ENCODE results near the gene USP31.
"Not testable (repeated sequence)": the region's sequence is repeated elsewhere in the genome, so short reads cannot be mapped to it uniquely, and the experiment has no call there.

Gene USP31

GRCh38 chr16:23155445-23156049 is 6.3 kb upstream of the USP31 start:
- no peak for DNase-seq

GRCh38 chr16:23152386-23153178 is 3.3 kb upstream of the USP31 start:
- no peak for DNase-seq

- DNase-seq = no peak
These were observed 727 bp upstream of the USP31 start for GRCh38 chr16:23149993-23150364.

GRCh38 chr16:23148513-23149266 is 562 bp downstream of the USP31 start:
- DNase-seq = peak; percentile 55

- DNase-seq = no peak
These were observed 1.1 kb downstream of the USP31 start for GRCh38 chr16:23148166-23148512.

GRCh38 chr16:23147666-23148065 is 1.6 kb downstream of the USP31 start:
- DNase-seq = no peak

GRCh38 chr16:23146877-23147601 is 2.2 kb downstream of the USP31 start:
- DNase-seq = no peak

GRCh38 chr16:23145608-23146007 is 3.6 kb downstream of the USP31 start:
- no peak for DNase-seq

- DNase-seq = no peak
These were observed 4.1 kb downstream of the USP31 start for GRCh38 chr16:23145186-23145585.

- not testable (repeated sequence) for DNase-seq
These were observed 4.9 kb downstream of the USP31 start for GRCh38 chr16:23144393-23144792.

GRCh38 chr16:23143391-23143790 is 5.9 kb downstream of the USP31 start:
- no peak for DNase-seq

- DNase-seq = no peak
These were observed 7.1 kb downstream of the USP31 start for GRCh38 chr16:23141959-23142740.

GRCh38 chr16:23141500-23141899 is 7.8 kb downstream of the USP31 start:
- no peak for DNase-seq

- DNase-seq = no peak
These were observed 8.2 kb downstream of the USP31 start for GRCh38 chr16:23141033-23141432.

- no peak for DNase-seq
These were observed 9.1 kb downstream of the USP31 start for GRCh38 chr16:23140107-23140506.

GRCh38 chr16:23137818-23138217 is 11.4 kb downstream of the USP31 start:
- DNase-seq = no peak

GRCh38 chr16:23137256-23137655 is 12.0 kb downstream of the USP31 start:
- no peak for DNase-seq

GRCh38 chr16:23134274-23134673 is 15.0 kb downstream of the USP31 start:
- DNase-seq = no peak

- DNase-seq = no peak
These were observed 16.3 kb downstream of the USP31 start for GRCh38 chr16:23132775-23133463.

GRCh38 chr16:23131931-23132621 is 17.2 kb downstream of the USP31 start:
- no peak for DNase-seq

GRCh38 chr16:23131436-23131835 is 17.8 kb downstream of the USP31 start:
- DNase-seq = no peak
